Umbilical cord (tissue), 2 donors: Measurements from ENCODE around the gene UBE2D3. TPM values are rescaled to one million over a fixed set of nuclear protein-coding genes. Genes with fewer than 3 reads are reported as not detected.
"Not testable (repeated sequence)": the region's sequence is repeated elsewhere in the genome, so short reads cannot be mapped to it uniquely, and the experiment has no call there.

ENCODE experiments used
- DNase-seq: peaks from one replicate; pipeline ENCODE4 v3.0.0-alpha.2; 2015; ENCODE audit warnings: low spot score
- total RNA-seq: library from RNA; depleted of rRNA; stranded (reverse); fragments of >200 nt; gene quantifications from one replicate; pipeline ENCODE4 v1.2.3, GENCODE V29; 2014; ENCODE audit warnings: low replicate concordance; ENCODE audit not compliant: insufficient read depth

UBE2D3 gene
- 295 TPM for total RNA-seq

DNA sequence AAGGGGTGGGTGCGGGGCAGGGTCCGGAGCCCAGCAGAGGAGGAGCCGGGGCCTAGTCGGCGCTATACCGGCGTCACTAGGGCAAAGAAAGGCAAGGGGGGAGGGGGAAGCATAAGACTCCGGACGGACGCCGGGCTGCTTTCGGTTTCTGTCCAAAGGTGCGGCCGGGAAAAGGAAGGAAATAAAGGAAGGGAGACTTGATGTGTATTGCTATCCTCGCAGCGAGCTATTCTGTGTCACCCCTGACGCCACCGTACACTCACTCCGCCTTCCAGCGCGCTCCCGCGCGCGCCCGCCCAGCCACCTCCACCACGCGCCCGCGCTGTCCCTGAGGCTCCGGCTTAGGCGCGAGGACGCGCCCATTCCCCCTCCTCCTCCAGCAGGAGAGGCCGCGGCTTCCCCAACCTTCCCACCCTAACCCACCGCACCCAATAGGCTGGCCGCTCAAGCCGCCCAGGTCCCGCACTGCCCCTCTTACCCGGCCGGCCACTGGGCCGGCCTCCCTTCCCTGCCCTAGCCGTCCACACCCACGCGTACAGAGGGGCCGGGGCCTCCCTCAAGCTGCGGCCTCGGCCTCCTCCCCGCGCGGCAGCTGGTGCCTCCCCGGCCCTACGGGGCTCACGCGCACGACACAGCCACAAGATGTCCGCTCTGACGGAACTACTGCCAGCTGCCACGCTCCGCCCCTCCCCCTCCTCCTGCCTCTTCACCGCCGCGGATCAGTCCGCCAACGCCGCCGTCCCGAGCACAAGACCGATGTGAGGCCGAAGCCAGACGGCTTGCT is at the start of gene UBE2D3:
Gene UBE2D3, minus strand, starts transcription at position 662 of the 784 bp plus-strand sequence. CDS start 1,043 bp downstream, outside the sequence.
- peak; percentile 97 for DNase-seq

DNA sequence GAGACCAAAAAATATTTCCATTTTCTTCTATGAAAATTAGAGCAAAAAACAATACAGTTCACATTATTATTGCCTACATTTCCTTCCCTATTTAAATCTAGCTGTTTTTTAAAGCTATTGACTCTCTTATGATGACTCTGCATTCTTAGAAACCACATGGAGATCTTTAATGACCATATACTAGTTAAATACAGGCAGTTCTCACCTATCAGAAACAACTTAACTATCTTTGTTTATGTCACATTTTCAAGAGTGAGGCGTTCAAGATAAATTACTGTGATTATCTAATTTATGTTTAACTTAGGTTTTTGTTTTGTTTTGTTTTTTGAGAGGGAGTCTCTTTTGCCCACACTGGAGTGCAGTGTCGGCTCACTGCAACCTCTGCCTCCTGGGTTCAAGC is 44.4 kb upstream of the UBE2D3 start:
- DNase-seq = no peak

DNA sequence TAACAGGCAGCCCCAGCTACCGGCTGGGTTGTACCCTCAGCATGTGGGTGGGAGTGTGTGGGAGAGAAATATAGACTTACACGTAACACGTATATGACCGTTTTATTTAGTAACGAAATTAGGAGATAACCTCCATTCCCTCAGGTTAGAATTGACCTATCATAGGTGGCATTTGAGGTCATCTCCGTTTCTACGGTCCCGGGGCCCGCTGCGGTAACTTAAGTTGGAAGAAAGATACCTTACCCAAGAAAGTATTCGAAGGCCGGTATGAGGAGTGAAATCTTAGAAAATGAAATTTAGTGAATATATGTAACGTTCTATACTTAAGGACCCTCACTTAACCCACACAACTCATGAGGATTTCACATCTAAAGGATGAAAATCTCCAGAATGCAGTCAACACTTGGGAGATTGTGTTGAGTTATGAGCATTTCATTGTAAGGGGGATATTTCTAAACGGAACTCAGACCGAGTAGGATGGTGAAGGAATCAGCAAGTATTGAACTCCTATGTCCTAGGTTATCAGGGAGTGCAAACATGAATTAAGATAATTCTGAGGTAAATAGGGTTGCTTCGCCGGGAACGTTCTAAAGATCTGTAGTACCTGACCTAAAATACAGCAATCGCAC is 42.3 kb upstream of the UBE2D3 start:
- no peak for DNase-seq

DNA sequence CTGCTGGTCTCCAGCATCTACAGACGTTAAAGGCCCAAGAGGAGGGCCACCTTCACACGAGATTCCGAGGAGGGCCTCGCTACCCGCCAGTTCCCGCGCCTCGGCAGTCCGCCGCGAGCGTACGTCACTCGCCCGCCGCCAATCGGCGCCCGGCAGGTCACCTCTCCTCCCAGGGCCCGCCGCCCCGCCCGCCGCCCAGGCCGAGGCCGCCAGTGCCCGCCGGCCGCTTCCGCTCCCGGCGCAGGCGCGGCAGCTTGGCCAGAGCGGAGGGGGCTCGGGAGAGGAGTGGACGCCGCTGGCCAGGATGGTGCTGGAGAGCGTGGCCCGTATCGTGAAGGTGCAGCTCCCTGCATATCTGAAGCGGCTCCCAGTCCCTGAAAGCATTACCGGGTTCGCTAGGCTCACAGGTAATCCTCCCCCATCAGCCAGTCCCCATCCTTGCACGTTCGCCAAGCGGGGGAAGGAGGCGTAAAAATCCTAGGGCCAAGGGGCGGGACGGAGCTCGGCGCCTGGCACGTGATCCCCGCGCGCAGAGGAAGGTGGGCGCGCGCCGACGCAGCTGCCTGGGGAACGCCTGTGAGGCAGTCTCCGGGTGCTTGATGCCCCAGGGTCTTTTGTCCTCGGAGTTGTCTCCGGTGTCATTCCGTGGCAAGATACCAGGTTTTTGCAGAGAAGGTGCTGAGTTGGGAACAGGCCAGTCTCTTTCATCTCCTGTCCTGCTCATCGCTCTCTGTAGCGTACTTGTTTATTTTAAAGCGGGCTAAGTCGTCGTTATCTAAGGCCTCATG is 41.6 kb upstream of the UBE2D3 start, which contains the start of gene CISD2:
Gene CISD2, plus strand, starts transcription at position 212 of the 788 bp plus-strand sequence. Its CDS starts 93 bp downstream, at position 305.
- DNase-seq = peak; percentile 97

DNA sequence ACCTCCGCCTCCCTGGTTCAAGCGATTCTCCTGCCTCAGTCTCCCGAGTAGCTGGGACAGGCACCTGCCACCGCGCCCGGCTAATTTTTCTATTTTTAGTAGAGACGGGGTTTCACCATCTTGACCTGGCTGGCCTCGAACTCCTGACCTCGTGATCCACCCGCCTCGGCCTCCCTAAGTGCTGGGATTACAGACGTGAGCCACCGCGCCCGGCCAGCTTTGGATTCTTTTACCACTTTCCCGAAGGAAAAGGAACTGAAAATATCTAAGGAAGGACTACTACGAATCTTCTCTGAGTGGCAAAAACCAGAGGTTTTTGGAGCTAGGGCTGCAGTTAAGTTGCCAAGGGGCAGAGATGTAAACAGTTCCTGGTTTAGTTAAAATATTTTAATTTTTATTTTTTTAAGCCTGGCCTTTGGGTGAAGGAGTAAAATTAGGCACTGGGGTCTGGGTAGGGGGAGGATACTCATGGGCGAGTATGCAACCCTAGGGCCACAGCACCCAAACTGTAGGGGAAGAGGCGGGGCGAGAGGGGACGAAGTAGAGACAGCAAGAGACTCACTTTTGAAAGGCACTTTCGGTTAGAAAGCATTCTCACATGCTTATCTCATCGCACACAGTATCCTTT is 40.9 kb upstream of the UBE2D3 start:
- DNase-seq = no peak

DNA sequence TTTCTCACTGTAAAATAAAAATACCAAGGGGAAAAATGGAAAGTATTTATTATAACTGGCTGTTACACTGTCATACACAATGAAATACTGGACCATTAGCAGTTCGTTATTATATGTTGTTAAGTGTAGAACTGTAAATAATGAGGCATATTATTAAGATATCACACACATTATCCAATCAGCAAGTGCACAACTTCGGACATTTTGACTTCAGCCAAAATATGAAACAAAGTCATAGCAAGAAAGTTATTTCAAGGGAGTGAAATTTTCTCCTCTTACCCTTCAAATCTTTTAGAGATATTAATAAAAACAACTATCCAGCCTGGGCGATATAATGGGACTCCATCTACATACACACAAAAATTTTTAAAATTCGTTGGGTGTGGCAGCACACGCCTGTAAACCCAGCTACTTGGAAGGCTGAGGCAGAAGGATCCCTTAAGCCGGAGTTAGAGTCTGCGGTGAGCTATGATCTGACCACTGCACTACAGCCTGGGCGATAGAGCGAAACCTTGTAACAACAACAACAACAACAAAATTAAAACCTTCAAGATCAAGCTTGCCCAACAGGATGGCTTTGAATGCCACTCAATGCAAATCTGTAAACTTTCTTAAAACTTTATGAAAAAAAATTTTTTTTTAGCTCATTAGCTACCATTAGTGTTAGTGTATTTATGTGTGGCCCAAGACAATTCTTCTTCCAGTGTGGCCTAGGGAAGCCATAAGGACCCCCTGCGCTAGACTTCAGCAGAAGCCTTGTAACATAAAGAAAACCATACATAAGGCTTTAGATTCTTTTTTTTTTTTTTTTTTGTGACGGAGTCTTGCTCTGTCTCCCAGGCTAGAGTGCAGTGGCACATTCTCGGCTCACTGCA is 40.2 kb upstream of the UBE2D3 start:
- no peak for DNase-seq

DNA sequence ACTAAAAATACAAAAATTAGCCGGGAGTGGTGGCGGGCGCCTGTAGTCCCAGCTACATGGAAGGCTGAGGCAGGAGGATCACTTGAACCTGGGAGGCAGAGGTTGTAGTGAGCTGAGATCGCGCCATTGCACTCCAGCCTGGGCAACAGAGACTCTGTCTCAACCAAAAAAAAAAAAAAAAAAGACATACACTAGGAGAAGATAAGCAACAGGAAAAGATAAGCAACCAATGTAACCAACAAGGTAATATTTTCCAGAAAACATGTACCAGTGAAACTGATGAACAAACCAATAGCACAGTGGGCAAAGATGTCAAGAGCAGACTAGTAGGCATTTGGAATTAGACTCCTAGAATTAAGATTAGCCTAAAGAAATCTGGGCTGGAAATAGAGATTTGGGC is 38.0 kb upstream of the UBE2D3 start:
- DNase-seq = not testable (repeated sequence)

DNA sequence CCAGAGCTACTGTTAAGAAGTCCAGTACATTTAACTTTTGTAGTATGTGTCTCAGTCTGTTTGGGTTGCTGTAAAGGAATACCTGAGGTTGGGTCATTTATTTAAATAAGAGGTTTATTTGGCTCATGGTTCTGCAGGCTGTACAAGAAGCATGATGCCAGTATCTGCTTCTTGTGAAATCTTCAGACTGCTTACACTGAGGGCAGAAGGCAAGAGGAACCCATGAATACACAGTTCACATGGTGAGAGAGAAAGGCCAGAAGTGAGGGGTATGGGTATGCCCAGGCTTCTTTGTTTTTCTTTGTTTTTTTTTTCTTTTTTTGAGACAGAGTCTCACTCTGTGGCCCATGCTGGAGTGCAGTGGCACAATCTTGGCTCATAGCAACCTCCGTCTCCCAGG is 35.4 kb upstream of the UBE2D3 start:
- DNase-seq = no peak

DNA sequence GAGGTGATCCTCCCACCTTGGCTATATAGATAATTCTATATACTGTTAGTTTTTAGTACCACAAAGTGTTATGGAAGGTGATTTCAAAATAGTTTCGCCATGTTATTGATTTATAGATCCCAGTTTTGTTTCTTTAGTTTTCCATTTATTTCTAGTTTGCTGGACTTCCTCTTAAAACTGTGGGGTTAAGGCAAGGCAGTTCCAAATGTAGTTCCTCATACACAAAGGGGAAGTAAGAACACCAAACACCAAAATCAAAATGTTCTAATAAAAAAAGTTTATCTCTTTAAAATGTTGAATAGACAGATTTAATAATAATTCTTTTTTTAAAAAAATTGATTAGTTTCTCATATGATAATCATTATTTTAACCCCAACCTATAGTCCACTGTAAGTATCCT is 34.7 kb upstream of the UBE2D3 start:
- DNase-seq = no peak

DNA sequence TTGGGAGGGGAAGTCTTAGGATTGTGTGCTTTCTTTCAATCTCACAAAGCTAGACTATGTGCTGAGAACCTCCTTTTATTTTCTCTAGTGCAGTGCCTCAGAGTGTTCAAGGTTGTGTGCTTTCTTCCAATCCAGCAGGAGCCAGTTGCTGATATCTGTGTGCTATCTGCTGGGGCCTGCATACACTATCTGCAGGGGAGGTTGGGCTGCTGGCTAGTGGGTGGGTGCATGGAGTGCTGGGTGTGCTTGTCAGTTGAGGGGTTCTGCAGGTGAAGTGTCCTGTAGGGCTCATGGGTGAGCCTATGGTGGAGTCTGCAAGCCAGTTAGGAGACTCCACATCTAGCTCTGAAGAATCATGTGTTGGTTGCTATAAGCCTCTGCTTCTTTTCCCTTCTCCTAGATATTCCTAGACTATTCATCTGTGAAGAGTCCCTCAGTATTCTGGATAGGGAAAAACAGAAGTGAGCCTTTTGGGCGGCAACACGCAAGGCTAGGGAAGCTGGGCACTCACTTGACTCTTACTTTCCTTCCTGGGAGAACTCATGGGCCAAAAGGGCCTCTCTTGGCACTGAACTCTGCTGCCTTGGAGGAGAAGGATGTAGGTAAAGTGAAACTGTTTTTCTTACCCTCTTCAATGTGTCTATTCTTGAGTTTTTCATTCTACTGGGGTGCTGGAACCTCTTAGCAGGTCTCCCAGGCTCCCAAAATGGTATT is 33.4 kb upstream of the UBE2D3 start:
- DNase-seq = no peak

DNA sequence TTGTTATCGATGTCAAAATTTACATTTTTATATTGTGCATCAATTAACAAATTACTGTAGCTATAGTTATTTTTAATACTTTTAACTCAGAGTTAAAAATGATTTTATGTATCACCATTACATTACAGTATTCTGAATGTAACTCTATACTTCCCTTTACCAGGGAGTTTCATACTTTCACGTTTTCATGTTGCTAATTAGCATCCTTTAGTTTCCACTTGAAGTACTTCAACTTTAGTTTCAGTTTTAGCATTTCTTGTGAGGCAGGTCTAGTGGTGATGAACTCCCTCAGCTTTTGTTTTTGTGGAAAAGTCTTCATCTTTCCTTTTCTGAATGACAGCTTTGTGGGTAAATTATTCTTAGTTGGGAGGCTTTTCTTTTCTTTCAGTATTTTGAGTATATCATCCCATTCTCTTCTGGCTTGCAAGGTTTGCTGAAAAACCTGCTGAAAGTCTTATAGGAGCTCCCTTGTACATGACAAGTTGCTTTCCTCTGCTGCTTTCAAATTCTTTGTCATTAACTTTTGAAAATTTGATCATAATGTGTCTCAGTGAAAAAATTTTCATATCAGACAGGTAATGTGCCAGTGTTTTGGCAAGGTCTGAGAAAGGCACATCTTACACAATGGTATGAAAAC is 31.6 kb upstream of the UBE2D3 start:
- no peak for DNase-seq

DNA sequence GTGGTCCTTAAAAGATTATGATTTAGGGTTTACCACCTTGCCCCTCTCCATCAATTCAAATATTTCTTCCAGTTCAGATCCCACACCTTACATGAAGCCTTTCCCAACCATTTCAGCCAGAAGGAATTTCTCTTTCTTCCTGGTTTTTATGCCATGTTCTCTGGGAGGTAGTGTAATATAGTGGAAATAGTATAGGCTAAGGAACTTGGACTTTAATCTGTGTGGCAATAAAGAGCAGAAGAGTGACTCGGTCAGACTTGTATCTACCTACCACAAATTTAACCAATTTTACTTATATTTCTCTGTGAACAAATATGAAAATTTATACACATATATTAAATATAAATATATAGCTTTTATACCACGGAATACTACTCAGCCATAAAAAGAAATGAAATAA is 23.0 kb upstream of the UBE2D3 start:
- no peak for DNase-seq

DNA sequence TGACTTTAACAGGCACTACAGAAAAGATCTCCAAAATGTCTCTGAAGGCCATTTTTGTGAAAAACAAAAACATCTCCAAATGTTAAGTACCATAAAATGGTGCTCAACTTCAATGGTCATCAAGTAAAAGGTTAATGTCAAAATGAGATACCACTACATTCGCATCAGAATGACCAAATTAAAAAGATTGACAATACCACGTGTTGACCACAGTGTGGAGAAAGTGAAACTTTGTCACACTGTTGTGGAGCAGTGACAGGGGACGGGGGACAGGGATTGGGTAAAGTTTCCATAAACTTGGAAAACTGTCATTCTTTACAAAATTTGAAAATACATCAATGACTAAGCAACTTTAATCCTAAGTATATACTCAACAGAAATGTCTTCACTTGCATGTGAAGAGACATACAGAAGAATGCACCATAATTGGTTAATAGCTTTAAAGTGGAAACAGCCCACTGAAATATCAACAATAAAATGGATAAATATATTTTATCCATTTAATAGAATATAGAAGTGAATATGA is 22.3 kb upstream of the UBE2D3 start:
- DNase-seq = no peak

DNA sequence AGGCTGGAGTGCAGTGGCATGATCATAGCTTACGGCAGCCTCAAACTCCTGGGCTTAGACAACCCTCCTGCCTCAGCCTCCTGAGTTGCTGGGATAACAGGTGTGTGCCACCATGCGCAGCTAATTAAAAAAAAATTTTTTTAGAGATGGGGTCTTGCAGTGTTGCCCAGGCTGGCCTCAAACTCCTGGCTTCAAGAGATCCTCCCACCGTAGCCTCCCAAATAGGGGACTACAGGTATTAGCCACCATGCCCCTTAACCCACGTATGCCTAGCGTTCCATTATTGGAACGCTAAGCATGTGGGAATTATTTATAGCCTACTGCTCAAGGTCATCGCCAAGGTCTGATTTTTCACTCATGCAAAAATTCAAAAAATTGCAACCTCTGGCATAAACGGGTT is 20.3 kb upstream of the UBE2D3 start:
- no peak for DNase-seq

DNA sequence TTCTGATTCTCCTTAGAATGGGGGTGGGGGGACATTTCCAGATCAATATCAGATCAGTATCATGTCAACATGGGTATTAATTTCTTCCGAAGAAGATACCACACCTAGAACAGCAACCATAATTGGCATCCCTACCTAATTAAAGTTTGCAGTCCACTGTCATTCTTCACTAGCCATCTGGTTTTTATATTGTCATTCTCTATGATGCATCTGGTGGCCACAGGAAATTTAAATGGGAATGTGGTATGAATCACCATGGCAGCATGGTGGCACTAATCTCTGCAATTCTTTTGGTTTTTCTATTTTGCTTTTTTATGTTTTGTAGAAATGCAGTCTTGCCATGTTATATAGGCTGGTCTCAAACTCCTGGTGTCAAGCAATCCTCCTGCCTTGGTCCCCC is 16.6 kb upstream of the UBE2D3 start:
- DNase-seq = no peak

DNA sequence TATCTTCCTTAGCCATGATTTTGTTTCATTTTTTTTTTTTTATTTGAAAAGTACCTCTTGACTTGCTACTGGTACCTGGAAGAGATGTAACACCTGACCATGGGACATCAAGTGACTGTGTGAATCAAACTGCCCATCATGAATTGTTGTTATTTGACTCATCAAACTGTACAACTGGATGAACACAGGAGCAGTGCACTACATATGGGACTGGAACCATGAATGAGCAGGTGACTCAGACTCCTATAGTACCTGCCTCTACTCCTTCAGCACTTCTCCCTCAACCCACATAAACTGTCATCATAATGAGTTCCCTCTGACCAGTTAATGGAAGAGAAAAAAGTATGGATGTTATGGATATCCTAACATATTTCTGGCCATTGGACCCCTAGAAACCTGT is 15.9 kb upstream of the UBE2D3 start:
- DNase-seq = no peak

DNA sequence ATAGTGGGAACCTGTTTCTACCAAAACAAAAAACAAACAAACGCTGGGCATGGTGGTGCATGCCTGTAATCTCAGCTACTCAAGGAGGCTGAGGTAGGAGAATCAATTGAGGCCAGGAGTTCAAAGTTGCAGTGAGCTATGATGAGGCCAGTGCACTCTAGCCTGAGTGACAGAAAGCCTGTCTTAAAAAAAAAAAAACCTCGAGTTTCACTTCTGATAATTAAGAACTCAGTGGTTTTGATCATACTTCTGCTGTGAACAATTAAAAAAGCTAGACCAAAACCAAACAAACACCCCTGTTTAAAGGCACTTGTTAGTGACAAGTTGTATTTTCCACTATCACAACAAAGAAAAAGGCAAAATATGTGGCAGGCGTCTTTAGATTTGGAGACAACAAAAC is 15.0 kb upstream of the UBE2D3 start:
- DNase-seq = no peak

DNA sequence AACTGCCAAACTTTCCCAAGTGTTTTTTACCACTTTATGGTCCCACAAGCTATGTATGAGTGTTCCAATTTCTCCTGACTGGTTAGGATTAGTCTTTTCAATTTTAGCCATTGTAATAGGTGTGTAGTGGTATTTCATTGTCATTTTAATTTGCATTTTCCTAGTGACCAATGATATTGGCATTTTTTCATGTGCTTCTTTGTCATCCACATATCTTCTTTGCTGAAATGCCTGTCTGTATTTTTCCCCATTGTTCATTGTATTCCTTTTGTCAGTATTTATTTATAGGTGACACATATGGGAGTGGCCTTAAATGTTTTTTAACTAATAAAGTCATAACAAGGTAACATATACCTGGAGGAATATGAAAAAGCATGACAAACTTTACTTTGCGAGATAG is 9.2 kb upstream of the UBE2D3 start:
- DNase-seq = no peak

DNA sequence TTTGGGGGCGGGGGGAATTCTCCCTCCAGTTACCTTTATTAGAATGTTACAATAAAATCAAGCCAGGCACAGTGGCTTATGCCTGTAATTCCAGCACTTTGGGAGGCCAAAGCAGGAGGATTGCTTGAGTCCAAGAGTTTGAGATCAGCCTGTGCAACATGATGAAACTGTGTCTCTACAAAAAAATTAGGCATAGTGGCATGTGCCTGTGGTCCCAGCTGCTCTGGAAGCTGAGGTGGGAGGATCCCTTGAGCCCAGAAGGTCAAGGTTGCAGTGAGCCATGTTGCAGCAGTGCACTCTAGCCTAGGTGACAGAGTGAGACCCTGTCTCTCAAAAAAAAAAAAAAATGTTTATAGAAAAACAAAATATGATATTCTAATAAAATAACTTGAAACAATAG is 5.3 kb upstream of the UBE2D3 start:
- no peak for DNase-seq

DNA sequence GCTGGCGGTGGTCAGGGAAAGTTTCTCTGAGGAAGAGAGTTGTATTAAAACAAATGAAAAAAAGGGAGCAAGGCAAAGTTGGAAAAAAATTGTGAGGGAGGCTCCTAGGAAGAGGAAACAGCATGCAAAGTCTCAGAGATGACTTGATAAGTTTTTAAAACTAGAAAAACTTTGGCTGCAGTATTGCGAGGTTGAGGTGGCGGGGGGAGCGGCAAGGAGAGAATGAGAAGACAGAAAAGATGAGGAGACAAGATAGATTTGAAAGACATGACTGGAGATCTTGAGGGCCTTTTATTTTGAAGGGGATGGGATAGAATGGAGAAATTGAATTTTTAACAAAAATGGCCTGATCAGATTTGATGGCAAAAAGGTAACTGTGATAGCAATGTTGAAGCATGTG is 4.8 kb upstream of the UBE2D3 start:
- DNase-seq = no peak
